OCI-LY7 (cell line): Measurements from ENCODE around the gene CCDC160.

ENCODE experiments used
- CTCF ChIP-seq: fragments of 200-600 bp; sonication (generic); conservative IDR thresholded peaks from 2 replicates; pipeline ENCODE4 v1.5.1; 2014; ENCODE audit warnings: mild to moderate bottlenecking, antibody characterized with exemption, low read length, moderate library complexity, mixed read lengths
- EZH2phosphoT487 ChIP-seq: fragments of 200-600 bp; sonication (generic); IDR thresholded peaks from 2 replicates; pipeline ENCODE4 v1.6.1; 2018; ENCODE audit warnings: low read depth, borderline replicate concordance, mild to moderate bottlenecking, mixed run types, antibody characterized with exemption, low read length, moderate library complexity, mixed read lengths

- TF ChIP-seq CTCF (no peak), EZH2phosphoT487 (no peak)
These were observed 45.7 kb upstream of the CCDC160 start for GRCh38 chrX:134191281-134191680.
